HCT116 (cell line): Measurements from ENCODE around the gene DNAAF8. TPM values are rescaled to one million over a fixed set of nuclear protein-coding genes. Genes with fewer than 3 reads are reported as not detected.

ENCODE experiments used
- ATAC-seq: fragments of 200-7000 bp; cut with Tn5 transposase; 2 replicates; pipeline ENCODE4 v1.9.1; 2020; ENCODE audit warnings: mild to moderate bottlenecking, moderate library complexity
- BruUV-seq: library from RNA; stranded (reverse); fragments of 400-500 nt; replicated peaks from 2 replicates; lab custom pipeline; 2021; lab: Mats Ljungman, UMichigan
- CTCF ChIA-PET: fragments of 300-600 bp; sonication (Branson Sonifier 250); formaldehyde crosslinking; loops from one replicate; lab custom pipeline; 2021; ENCODE audit warnings: antibody characterized with exemption; lab: Charles Lee
- POLR2A ChIA-PET: fragments of 300-600, 350-600 bp; sonication (Branson Sonifier 250); formaldehyde crosslinking; loops from one replicate; lab custom pipeline; 2021; ENCODE audit warnings: antibody characterized with exemption; lab: Charles Lee
- RAD21 ChIA-PET, 2 experiments: fragments of 300-600 bp; sonication (Branson Sonifier 250); formaldehyde crosslinking; loops; one replicate each; lab custom pipeline; 2023; ENCODE audit warnings: low total read pairs in 2 of 2; ENCODE audit not compliant: uncharacterized antibody in 2 of 2, unreplicated experiment in 2 of 2, low non-redundant PET in 1 of 2; lab: Charles Lee
- DNase-seq: peaks from one replicate; pipeline ENCODE4 v3.0.0-alpha.2; 2010; ENCODE audit warnings: low read depth, low spot score
- H2AFZ ChIP-seq: fragments of 200-600 bp; shearing (Covaris generic), sonication (generic); 2 replicates; pipeline ENCODE4 v1.6.1; 2017; ENCODE audit warnings: low read depth, mixed run types, mixed read lengths, antibody characterized with exemption, low read length; ENCODE audit not compliant: poor library complexity, severe bottlenecking
- H3K27ac ChIP-seq: 2 replicates; pipeline ENCODE4 v1.5.1; 2012; ENCODE audit warnings: low read depth, low read length
- H3K27me3 ChIP-seq: fragments of 200-600 bp; sonication (generic); 2 replicates; pipeline ENCODE4 v1.6.1; 2016; ENCODE audit warnings: mixed run types, low read length, mixed read lengths; ENCODE audit not compliant: insufficient read depth
- H3K36me3 ChIP-seq, 2 experiments: fragments of 200-500 bp in 1 of 2; fragments of 200-600 bp in 1 of 2; sonication (Bioruptor generic) in 1 of 2; sonication (generic) in 1 of 2; 2 replicates each; pipeline versions ENCODE4 v1.5.1 to v1.6.1; 2014 to 2016; ENCODE audit warnings: low read length in 2 of 2, inconsistent platforms in 1 of 2, mixed read lengths in 1 of 2, mixed run types in 1 of 2; ENCODE audit not compliant: insufficient read depth in 2 of 2, control insufficient read depth in 1 of 2
- H3K4me1 ChIP-seq, 2 experiments: fragments of 200-600 bp in 1 of 2; sonication (generic) in 1 of 2; 2 replicates each; pipeline versions ENCODE4 v1.5.1 to v1.6.1; 2012 to 2017; ENCODE audit warnings: low read length in 2 of 2, inconsistent platforms in 1 of 2, mild to moderate bottlenecking in 1 of 2, mixed read lengths in 1 of 2, mixed run types in 1 of 2, moderate library complexity in 1 of 2; ENCODE audit not compliant: insufficient read depth in 2 of 2, control insufficient read depth in 1 of 2
- H3K4me2 ChIP-seq: fragments of 200-600 bp; sonication (generic); 2 replicates; pipeline ENCODE4 v1.6.1; 2017; ENCODE audit warnings: mixed run types, low read length, mixed read lengths
- H3K4me3 ChIP-seq, 2 experiments: fragments of 200-600 bp in 1 of 2; sonication (generic) in 1 of 2; replicated peaks in 1 of 2; 2 replicates each; pipeline ENCODE4 v1.5.1; 2011 to 2016; ENCODE audit warnings: low read length in 2 of 2, control low read depth in 1 of 2, low read depth in 1 of 2, mild to moderate bottlenecking in 1 of 2, mixed read lengths in 1 of 2, mixed run types in 1 of 2
- H3K79me2 ChIP-seq: fragments of 200-600 bp; sonication (generic); 2 replicates; pipeline ENCODE4 v1.6.1; 2017; ENCODE audit warnings: mild to moderate bottlenecking, mixed run types, low read length, moderate library complexity, mixed read lengths; ENCODE audit not compliant: insufficient read depth
- H3K9ac ChIP-seq: fragments of 200-600 bp; sonication (generic); 2 replicates; pipeline ENCODE4 v1.6.1; 2016; ENCODE audit warnings: low read length, mixed read lengths
- H3K9me2 ChIP-seq: fragments of 200-600 bp; sonication (generic), shearing (Covaris generic); 2 replicates; pipeline ENCODE4 v1.6.1; 2017; ENCODE audit warnings: mixed run types, mild to moderate bottlenecking, moderate library complexity; ENCODE audit not compliant: insufficient read depth
- H3K9me3 ChIP-seq, 2 experiments: fragments of 200-500 bp in 1 of 2; fragments of 200-600 bp in 1 of 2; sonication (Bioruptor generic) in 1 of 2; sonication (generic) in 1 of 2; 2 replicates each; pipeline ENCODE4 v1.6.1; 2014 to 2017; ENCODE audit warnings: low read length in 2 of 2, mixed read lengths in 2 of 2, inconsistent platforms in 1 of 2, low read depth in 1 of 2, mild to moderate bottlenecking in 1 of 2, mixed run types in 1 of 2, moderate library complexity in 1 of 2; ENCODE audit not compliant: control insufficient read depth in 1 of 2, insufficient read depth in 1 of 2
- H4K20me1 ChIP-seq: fragments of 200-600 bp; sonication (generic), shearing (Covaris generic); 2 replicates; pipeline ENCODE4 v1.6.1; 2017; ENCODE audit warnings: mixed run types, mild to moderate bottlenecking, moderate library complexity; ENCODE audit not compliant: insufficient read depth
- CBX3 ChIP-seq: IDR thresholded peaks from 2 replicates; pipeline ENCODE4 v1.6.1; 2012; ENCODE audit warnings: low read depth
- CEBPB ChIP-seq: IDR thresholded peaks from 2 replicates; pipeline ENCODE4 v1.6.1; 2012; ENCODE audit warnings: low read depth
- EGR1 ChIP-seq: IDR thresholded peaks from 2 replicates; pipeline ENCODE4 v1.6.1; 2012; ENCODE audit warnings: low read depth
- ELF1 ChIP-seq: IDR thresholded peaks from 2 replicates; pipeline ENCODE4 v1.6.1; 2012; ENCODE audit warnings: low read depth, borderline replicate concordance
- POLR2A ChIP-seq: IDR thresholded peaks from 2 replicates; pipeline ENCODE4 v1.7.0; 2011; ENCODE audit warnings: borderline replicate concordance; ENCODE audit not compliant: insufficient read depth, insufficient read length; ENCODE audit errors: extremely low read depth
- POLR2AphosphoS5 ChIP-seq: IDR thresholded peaks from 2 replicates; pipeline ENCODE4 v1.6.1; 2011; ENCODE audit warnings: mild to moderate bottlenecking, low read depth, low read length, moderate library complexity
- SIN3A ChIP-seq: IDR thresholded peaks from 2 replicates; pipeline ENCODE4 v1.6.1; 2012; ENCODE audit warnings: low read depth
- SP1 ChIP-seq: IDR thresholded peaks from 2 replicates; pipeline ENCODE4 v1.6.1; 2012; ENCODE audit warnings: low read depth
- TCF7L2 ChIP-seq: IDR thresholded peaks from 2 replicates; pipeline ENCODE4 v1.7.0; 2011; ENCODE audit warnings: borderline replicate concordance, inconsistent platforms; ENCODE audit not compliant: insufficient read depth, insufficient read length; ENCODE audit errors: extremely low read depth
- YY1 ChIP-seq: IDR thresholded peaks from 2 replicates; pipeline ENCODE4 v1.6.1; 2011; ENCODE audit warnings: low read length, low read depth, moderate library complexity, mild to moderate bottlenecking; ENCODE audit not compliant: insufficient replicate concordance; ENCODE audit errors: extremely low read depth
- ZBTB33 ChIP-seq: IDR thresholded peaks from 2 replicates; pipeline ENCODE4 v1.6.1; 2011; ENCODE audit warnings: mild to moderate bottlenecking, low read length, moderate library complexity; ENCODE audit not compliant: insufficient replicate concordance; ENCODE audit errors: extremely low read depth
- intact Hi-C: fragments of 100-400 bp; cut with micrococcal nuclease; formaldehyde crosslinking; loops from 2 replicates; pipeline ENCODE4 v1.10.0; 2022
- total RNA-seq: library from RNA; stranded (reverse); gene quantifications from one replicate; pipeline ENCODE4 v1.2.1, GENCODE V29; 2021; ENCODE audit not compliant: unreplicated experiment
- TF ChIP-seq, protein P1 (sequence below): IDR thresholded peaks from 2 replicates; pipeline ENCODE4 v1.6.1; 2012

DNAAF8 gene
- total RNA-seq, 1 experiment from 2014 or later: 1.0 TPM

DNA sequence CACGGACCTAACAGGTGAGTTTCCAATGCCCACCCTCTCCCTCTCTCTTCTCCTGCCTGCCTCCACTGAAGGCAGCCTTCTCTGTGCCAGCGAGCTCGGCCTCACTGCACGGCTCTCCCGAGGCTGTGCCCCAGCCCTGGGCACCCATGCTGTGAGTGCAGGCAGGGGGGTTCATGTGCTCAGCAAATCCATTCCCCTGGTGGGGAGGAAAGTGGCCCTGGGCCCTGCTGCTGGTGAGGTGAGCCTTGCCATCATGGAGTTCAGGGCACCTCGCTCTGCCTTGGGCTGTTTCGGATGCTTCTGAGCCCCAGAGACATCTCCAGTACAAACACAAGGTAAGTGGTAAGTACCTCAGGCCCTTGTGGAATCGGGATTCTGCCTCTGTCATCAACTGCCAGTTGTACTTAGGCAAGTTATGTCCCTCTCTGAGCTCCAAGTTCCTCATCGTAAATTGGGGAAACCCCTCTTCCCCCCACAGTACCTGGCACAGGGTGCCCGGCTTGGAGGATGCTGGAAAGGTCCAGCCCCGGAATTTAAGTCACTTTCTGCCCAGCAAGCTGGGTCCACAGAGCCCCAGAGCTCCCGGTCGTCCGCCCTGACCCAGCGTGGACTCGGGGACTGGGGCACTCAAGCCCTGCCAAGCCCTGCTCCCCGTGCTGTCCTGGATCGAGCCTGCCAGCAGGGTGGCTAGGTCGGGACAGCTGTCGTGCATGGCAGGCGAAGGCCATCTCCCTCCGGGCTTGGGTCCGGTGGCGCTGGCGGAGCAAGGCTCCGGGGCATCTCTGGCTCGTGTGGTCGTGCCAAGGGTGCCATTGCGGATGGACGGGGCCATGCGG lies 41.7 kb upstream of the DNAAF8 start:
- TSS peak; percentile 36 for BruUV-seq
- Histone ChIP-seq H2AFZ (no peak overlapping the region), H3K9ac (peak overlapping the region; percentile 56), H3K4me2 (peak overlapping the region; percentile 94), H3K36me3 (peaks cover 0 to 2% of the 10 kb centered on the region in 2 experiments; a peak in 1 of 4 replicates), H3K9me3 (no peaks in the 10 kb centered on the region), H3K4me3 (peak overlapping the region; percentile 40 to 82), H4K20me1 (no peaks in the 10 kb centered on the region), H3K27ac (peak overlapping the region; percentile 47), H3K27me3 (no peaks in the 10 kb centered on the region), H3K79me2 (no peaks in the 10 kb centered on the region; the same call in 1 of the 2 replicates), H3K4me1 (peaks cover 8 to 16% of the 10 kb centered on the region in 2 experiments; a peak in 2 of 4 replicates), H3K9me2 (no peaks in the 10 kb centered on the region)
- CTCF ChIA-PET: no interaction called here
- no peak for TF ChIP-seq CEBPB
- TF ChIP-seq ELF1: no peak
- TF ChIP-seq EGR1: no peak
- no peak for TF ChIP-seq CBX3
- ATAC-seq (peak; percentile 6), DNase-seq (no peak)
- RAD21 ChIA-PET: no interaction called here
- intact Hi-C loops: no loop called here
- POLR2A ChIA-PET: interaction anchor here (0.8 to 1.4 kb wide), 2 partner anchors 12 to 76 kb away, joined by 3 read pairs; no protein-coding TSS in a partner anchor

DNA sequence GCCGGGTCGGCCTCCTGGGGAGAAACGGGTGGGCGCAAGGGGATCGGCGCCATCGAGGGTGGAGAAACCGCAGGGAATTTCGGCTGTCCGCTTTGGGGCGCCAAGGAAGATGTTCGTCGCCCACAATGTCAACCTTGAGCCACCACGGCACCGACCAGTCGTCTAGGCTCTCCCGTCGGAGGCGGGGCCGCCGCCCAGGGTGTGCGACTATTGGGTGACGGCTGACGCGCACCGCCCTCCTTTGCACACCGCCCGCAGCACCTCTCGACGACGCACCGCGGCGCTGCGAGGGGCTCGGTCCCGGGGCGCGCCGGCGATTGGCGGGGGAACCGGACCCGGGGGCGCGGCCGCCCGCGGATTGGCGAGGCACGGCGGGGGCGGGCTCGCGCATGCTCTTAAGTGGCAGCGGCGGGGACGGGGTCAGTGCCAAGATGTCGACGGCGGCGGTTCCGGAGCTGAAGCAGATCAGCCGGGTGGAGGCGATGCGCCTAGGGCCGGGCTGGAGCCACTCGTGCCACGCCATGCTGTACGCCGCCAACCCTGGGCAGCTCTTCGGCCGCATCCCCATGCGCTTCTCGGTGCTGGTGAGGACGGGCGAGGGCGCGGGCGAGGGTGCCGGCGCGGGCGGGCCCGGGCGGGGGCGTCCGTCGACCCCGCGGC lies 40.9 kb upstream of the DNAAF8 start, which contains the start of gene NUDT16L1:
TSS of gene NUDT16L1 (plus strand) at position 267 of the 660 bp plus-strand sequence. CDS start at position 432, 165 bp downstream.
- ChIA-PET POLR2A (interaction anchor here (0.7 to 1.4 kb wide), 3 partner anchors 11 to 76 kb away, joined by 3 read pairs; no protein-coding TSS in a partner anchor), CTCF (no interaction called here), RAD21 (interaction anchor here in 1 of 2 experiments (0.6 to 0.9 kb wide), 2 partner anchors 41 to 264 kb away, joined by 3 to 5 read pairs; partner anchors contain the start of genes ANKS3 and DNAAF8)
- intact Hi-C loops: no loop called here
- Histone ChIP-seq H3K4me2 (peak within 1 kb of the TSS; percentile 94), H3K27me3 (no peaks in the 10 kb centered on the region), H3K9me2 (no peaks in the 10 kb centered on the region), H2AFZ (no peak within 1 kb of the TSS), H4K20me1 (no peaks in the 10 kb centered on the region), H3K27ac (peak within 1 kb of the TSS; percentile 77), H3K36me3 (peaks cover 0 to 2% of the 10 kb centered on the region in 2 experiments; a peak in 1 of 4 replicates), H3K79me2 (no peaks in the 10 kb centered on the region; the same call in 1 of the 2 replicates), H3K4me3 (peak within 1 kb of the TSS; percentile 81 to 82), H3K9me3 (no peaks in the 10 kb centered on the region), H3K9ac (peak within 1 kb of the TSS; percentile 89), H3K4me1 (peaks cover 8 to 16% of the 10 kb centered on the region in 2 experiments; a peak in 2 of 4 replicates)
- peak; percentile 77 for DNase-seq
- ATAC-seq: peak; percentile 90
- no TSS peak for BruUV-seq
- no peak for TF ChIP-seq CEBPB
- peak; percentile 81 for TF ChIP-seq SP1
- peak; percentile 9 for TF ChIP-seq TCF7L2
- TF ChIP-seq YY1: peak; percentile 73
- TF ChIP-seq EGR1: peak; percentile 78
- no peak for TF ChIP-seq ZBTB33
- TF ChIP-seq POLR2AphosphoS5: peak; percentile 73
- TF ChIP-seq, protein P1, sequence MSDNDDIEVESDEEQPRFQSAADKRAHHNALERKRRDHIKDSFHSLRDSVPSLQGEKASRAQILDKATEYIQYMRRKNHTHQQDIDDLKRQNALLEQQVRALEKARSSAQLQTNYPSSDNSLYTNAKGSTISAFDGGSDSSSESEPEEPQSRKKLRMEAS: peak; percentile 59
- peak; percentile 77; the same call in 1 of the 2 replicates for TF ChIP-seq SIN3A
- TF ChIP-seq POLR2A: peak; percentile 62
